ENCODE measurements around the gene KCNJ10.

DNA sequence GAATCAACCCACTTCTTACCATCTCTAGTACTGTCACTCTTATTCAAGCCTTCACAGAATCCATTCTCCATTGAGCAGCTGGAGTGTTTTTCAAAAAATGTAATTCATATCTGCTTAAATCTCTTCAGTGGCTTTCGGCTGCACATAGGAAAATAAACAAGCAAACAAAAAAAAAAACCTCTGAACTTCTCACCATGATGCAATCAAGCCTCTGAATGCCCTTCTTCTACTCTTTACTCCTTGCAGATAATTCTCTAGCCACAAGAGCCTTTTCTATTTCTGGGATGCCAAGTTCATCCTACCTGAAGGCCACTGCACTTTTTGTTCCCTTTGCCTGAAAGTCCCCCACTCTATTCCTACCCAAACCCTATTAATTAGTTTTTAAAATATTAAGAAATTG is 52.4 kb downstream of the KCNJ10 start:
- TF ChIP-seq YY1 (IDR thresholded peaks at IDR 0.05; ENCODE audit: low read depth) (no peak), RAD21 (IDR thresholded peaks at IDR 0.05; ENCODE audit: low read depth) (no peak), EP300 (IDR thresholded peaks at IDR 0.05; ENCODE audit: borderline replicate concordance) (no peak), NFIC (IDR thresholded peaks at IDR 0.05) (no peak), CEBPB (IDR thresholded peaks at IDR 0.05) (no peak), FOXM1 (IDR thresholded peaks at IDR 0.05; ENCODE audit: borderline replicate concordance, low read depth) (no peak), ZBTB7A (IDR thresholded peaks at IDR 0.05; ENCODE audit: low read depth) (no peak), EGR1 (IDR thresholded peaks at IDR 0.05) (no peak), TAF1 (IDR thresholded peaks at IDR 0.05; ENCODE audit: low read depth) (no peak), CREB1 (IDR thresholded peaks at IDR 0.05; ENCODE audit: low read depth) (no peak)
- TF ChIP-seq, protein P1, sequence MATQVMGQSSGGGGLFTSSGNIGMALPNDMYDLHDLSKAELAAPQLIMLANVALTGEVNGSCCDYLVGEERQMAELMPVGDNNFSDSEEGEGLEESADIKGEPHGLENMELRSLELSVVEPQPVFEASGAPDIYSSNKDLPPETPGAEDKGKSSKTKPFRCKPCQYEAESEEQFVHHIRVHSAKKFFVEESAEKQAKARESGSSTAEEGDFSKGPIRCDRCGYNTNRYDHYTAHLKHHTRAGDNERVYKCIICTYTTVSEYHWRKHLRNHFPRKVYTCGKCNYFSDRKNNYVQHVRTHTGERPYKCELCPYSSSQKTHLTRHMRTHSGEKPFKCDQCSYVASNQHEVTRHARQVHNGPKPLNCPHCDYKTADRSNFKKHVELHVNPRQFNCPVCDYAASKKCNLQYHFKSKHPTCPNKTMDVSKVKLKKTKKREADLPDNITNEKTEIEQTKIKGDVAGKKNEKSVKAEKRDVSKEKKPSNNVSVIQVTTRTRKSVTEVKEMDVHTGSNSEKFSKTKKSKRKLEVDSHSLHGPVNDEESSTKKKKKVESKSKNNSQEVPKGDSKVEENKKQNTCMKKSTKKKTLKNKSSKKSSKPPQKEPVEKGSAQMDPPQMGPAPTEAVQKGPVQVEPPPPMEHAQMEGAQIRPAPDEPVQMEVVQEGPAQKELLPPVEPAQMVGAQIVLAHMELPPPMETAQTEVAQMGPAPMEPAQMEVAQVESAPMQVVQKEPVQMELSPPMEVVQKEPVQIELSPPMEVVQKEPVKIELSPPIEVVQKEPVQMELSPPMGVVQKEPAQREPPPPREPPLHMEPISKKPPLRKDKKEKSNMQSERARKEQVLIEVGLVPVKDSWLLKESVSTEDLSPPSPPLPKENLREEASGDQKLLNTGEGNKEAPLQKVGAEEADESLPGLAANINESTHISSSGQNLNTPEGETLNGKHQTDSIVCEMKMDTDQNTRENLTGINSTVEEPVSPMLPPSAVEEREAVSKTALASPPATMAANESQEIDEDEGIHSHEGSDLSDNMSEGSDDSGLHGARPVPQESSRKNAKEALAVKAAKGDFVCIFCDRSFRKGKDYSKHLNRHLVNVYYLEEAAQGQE (IDR thresholded peaks at IDR 0.05; ENCODE audit: low read depth) = no peak
- TF ChIP-seq, protein P2, sequence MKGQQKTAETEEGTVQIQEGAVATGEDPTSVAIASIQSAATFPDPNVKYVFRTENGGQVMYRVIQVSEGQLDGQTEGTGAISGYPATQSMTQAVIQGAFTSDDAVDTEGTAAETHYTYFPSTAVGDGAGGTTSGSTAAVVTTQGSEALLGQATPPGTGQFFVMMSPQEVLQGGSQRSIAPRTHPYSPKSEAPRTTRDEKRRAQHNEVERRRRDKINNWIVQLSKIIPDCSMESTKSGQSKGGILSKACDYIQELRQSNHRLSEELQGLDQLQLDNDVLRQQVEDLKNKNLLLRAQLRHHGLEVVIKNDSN (IDR thresholded peaks at IDR 0.05) = no peak
- TF ChIP-seq, protein P3, sequence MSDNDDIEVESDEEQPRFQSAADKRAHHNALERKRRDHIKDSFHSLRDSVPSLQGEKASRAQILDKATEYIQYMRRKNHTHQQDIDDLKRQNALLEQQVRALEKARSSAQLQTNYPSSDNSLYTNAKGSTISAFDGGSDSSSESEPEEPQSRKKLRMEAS (IDR thresholded peaks at IDR 0.05) = no peak
